Endothelial cell of hepatic sinusoid (primary cell): ENCODE results near the gene ZGLP1.
"Not testable (repeated sequence)": the region's sequence is repeated elsewhere in the genome, so short reads cannot be mapped to it uniquely, and the experiment has no call there.

Source experiments
- in situ Hi-C: cut with HindIII; loops from 2 replicates; pipeline ENCODE4 v1.10.0; 2017; ENCODE audit warnings: low sequenced_read_pairs

Gene ZGLP1

GRCh38 chr19:10309423-10309822 lies at the start of gene ZGLP1:
ZGLP1 (minus strand) TSS chr19:10309815.
- in situ Hi-C loops: no loop called here

DNA sequence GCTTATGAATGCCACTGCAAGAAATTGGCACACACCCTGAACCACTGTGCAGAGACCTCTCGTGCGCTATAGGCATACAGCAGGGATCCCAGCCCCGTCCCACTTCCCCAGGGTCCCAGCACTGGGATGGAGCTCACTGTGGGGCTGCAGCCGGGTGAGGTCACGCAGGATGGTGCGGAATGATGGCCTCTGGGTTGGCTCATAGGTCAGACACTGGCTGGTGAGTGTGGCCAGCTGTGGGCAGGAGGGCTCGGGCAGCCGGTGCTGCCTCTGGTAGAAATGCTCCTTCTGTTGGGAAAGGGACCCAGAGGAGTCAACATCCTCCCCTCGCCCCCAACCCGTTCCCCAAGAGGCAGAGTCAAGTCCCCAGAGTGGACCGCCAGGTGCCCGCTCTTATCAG lies 46.8 kb upstream of the ZGLP1 start:
- in situ Hi-C loops: loop anchor here (5.0 kb wide), 1 partner anchor 69 kb away; the partner anchor contains the start of genes ICAM4 and ICAM5

GRCh38 chr19:10353793-10354391 lies 44.3 kb upstream of the ZGLP1 start:
- in situ Hi-C loops: no loop called here

DNA sequence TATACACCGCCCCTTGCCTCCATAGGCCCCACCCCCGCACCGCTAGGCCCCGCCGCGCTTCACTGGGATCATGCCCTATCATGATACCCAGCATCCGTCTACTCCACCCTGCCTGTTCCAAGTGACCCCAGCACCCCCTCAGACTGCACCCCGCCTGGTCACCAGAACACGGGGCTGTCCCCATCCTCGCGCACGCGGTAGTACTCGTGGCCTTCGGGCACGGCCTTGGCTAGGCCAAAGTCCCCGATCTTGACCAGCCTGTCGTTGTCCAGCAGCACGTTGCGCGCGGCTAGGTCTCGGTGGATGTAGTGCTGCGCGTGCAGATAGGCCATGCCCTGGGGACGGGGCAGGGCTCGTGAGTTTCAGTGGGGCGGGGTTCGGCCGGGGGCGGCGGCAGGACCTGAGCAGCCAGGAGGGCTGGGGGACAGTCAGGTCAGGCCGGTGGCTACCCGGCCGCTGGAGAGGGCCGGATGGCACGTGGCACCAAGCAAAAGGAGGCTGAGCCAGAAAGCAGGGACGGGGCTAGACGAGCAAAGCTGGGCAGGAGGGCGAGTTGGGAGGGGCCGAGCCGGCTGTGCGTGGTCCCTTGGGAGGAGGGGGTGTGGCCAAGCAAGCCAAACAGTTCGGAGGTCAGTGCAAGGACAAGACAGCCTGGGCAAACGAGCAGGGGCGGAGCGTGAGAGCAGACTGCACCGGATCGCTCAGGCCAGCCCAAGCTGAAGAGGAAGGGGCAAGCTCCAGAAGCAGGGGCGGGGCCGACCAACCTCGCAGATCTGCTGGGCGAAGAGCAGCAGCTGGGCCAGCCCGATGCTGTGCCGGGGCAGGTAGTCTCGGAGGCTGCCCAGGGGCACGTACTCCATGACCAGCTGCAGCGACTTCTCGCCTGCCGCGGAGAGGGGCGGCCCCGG lies 43.4 kb upstream of the ZGLP1 start:
- in situ Hi-C loops: no loop called here

DNA sequence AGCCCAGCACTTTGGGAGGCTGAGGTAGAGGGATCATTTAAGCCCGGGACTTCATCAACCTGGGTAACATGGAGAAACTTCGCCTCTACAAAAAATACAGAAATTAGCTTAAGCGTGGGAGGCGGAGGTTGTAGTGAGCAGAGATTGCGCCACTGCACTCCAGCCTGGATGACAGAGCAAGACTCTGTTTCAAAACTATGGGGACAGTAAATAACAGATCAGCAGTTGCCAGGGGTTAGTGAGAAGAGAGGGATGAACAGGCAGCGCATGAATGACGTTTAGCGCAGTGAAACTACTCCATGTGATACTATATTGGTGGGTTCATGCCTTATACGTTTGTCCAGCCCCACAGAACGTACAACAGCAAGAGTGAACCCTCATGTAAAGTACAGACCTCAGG lies 36.9 kb upstream of the ZGLP1 start:
- in situ Hi-C loops: no loop called here

DNA sequence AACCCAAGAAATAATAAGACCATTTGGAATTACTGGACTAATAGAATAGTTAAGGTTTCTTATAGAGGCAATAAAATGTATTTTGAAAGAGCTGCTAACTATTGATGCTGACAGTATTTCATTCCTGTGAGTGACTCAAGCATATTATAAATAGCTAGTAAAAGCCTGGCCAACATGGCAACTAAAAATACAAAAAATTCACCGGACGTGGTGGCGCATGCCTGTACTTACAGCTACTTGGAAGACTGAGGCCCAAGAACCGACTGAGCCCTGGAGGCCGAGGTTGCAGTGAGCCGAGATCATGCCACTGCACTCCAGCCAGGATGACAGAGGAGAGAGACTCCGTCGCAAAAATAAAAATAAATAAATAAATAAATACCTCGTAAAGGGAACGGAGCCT lies 35.2 kb upstream of the ZGLP1 start:
- in situ Hi-C loops: no loop called here

GRCh38 chr19:10343495-10343894 lies 33.9 kb upstream of the ZGLP1 start:
- in situ Hi-C loops: no loop called here

GRCh38 chr19:10339977-10340376 lies 30.4 kb upstream of the ZGLP1 start:
- in situ Hi-C loops: no loop called here

- in situ Hi-C loops: no loop called here
These were observed 29.9 kb upstream of the ZGLP1 start, which contains the start of gene ICAM3 for GRCh38 chr19:10339380-10339960. ICAM3 (minus strand) TSS chr19:10339624; CDS start chr19:10339614, 10 bp downstream.

DNA sequence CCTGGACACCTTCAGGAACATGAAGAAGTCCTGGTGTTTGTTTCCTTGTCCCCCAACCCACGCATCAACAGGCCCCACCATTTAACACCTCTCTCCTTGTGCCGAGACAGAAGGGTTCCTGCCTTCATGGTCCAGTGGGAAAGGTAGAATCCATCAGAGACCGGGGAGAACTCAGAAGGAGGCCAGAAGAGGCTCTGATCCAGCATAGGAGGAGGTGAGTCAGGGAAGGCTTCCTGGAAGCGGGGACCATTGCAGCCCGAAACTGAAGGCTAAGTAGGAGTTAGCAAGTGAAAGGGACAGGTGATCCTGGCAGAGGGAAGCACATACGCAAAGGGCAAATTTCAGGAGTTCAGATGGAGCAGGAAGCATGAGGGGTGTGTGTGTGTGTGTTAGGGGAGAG lies 29.3 kb upstream of the ZGLP1 start:
- in situ Hi-C loops: no loop called here

GRCh38 chr19:10336725-10337124 lies 27.1 kb upstream of the ZGLP1 start:
- in situ Hi-C loops: not testable (repeated sequence)

GRCh38 chr19:10335352-10335985 lies 25.9 kb upstream of the ZGLP1 start:
- in situ Hi-C loops: no loop called here

GRCh38 chr19:10334588-10335351 lies 25.2 kb upstream of the ZGLP1 start:
- in situ Hi-C loops: no loop called here

DNA sequence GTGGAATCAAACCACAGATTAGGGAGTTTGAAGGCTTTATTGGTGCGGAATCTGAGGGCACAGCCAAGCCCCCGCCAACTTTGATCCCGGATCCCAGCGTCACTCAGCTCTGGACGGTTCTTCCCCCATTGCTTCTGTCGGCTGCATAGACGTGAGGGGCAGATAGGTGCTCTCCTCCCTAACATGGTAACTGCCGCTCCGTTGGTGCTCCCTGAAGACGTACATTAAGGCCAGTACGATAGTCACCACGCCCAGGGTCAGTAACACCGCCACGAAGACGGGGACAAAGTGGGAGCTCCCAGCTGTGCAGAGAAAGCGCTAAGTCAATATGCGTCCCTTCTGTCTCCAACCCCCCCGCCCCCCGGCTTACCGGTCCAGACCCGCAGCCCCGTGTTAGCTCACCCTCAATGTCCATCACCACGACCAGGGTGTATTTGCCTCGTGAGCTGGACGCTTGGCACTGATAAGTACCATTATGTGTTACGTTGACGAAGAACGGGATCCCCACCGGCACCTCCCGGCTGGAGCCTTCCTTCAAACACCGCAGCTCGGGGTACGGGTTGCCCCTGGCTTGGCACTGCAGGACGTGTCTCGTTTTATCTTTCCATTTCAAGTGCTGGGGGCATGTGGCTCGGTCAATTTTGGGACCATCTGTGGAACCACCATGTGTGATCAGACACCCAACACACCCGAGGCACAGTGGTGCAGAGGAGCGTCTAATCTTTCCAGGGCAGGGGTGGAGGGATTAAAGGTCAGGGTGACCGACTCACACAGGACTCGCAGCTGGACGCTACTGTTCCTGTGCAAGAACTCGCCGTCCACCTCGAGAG lies 24.4 kb upstream of the ZGLP1 start:
- in situ Hi-C loops: no loop called here

DNA sequence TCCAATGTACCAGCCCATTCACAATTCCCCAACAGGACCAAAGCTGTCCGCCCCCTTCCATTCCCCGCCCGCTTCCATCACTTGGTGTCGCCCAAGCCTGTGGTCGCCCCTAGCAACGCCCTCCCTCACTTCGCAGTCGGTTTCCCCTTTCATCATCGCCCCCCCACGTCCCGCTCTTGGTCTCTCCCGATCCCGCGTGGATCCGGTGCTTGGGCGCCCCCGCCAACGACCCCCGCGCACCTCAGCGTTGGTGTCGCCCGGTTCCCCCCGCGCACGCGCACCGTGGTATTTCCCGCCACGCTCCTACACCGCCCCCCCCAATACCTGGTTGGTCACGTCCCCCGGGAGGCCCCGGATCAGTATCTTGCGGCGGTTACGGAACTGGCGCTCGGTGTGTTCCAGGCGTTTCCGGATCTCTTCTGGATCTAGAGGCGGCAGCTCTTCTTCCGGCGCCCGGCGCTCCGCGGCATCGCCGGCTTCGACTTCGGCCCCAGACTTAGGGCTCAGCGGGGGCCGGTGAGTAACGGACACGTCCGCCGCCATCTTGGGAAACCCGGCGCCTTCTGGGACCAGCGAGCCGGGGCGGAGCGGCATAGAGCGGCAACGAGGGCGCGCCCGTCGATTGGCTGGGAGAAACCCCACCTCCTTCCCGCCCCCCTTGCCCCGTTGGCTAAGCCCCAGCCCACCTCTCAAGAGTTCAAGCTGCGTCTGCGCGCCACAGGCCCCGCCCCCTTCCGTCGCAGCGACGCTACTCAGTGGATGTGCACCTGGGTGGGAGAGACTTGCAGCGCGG lies 23.5 kb upstream of the ZGLP1 start, which contains the start of gene RAVER1:
Gene RAVER1 (minus strand): TSS at position 565 of the 793 bp plus-strand sequence. CDS start 22 bp downstream, at position 543.
- in situ Hi-C loops: no loop called here

- in situ Hi-C loops: no loop called here
These were observed 22.7 kb upstream of the ZGLP1 start for GRCh38 chr19:10332158-10332964.

- in situ Hi-C loops: no loop called here
These were observed 19.9 kb upstream of the ZGLP1 start for GRCh38 chr19:10329555-10329954.
